Measurements from ENCODE around the gene EPB41L4A.
"Not testable (repeated sequence)": the region's sequence is repeated elsewhere in the genome, so short reads cannot be mapped to it uniquely, and the experiment has no call there.

The EPB41L4A gene

DNA sequence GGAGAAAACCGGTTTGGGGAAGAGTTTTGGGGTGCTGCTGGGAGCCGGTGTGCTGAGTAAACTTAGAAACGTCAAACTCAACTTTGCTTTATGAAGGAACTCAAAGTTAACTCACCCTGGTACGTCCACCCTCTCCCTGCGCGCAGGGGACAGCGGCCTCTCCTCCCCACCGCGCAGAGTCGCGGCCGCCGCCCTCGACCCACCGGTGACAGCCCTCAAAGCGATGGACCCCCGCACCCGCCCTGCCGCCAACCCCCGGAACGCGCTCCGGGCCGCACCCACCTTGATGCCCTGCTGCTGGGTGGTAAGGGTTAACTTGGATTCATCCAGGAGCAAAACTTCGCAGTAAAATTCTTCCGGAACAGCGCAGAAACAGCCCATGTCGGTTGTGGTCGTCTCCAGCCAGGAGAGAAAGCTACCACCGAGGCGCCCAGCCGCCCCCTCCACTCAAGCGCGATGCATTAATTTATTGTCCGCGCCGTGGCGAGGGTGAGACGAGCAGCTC is 366 bp downstream of the EPB41L4A start:
- in situ Hi-C loops (cut with HindIII; ENCODE audit: low pct_unique_long_range_greater_than_20kb, low sequenced_read_pairs), result no loop called here
- no peak for TF ChIP-seq JUND (IDR thresholded peaks at IDR 0.05; ENCODE audit: low read depth)

GRCh38 chr5:112417931-112418658 is 982 bp downstream of the EPB41L4A start:
- in situ Hi-C loops (cut with HindIII; ENCODE audit: low pct_unique_long_range_greater_than_20kb, low sequenced_read_pairs), result no loop called here
- no peak for TF ChIP-seq JUND (IDR thresholded peaks at IDR 0.05; ENCODE audit: low read depth)
- peak in 1 of 2 experiments; percentile 55 for DNase-seq (ENCODE audit: low read depth in 1 of 2, low spot score in 1 of 2)

More for the DNA sequence above, 366 bp downstream of the EPB41L4A start:
- DNase-seq (ENCODE audit: low read depth in 1 of 2, low spot score in 1 of 2), result peak in 1 of 2 experiments; percentile 10

GRCh38 chr5:112415552-112415951 is 3.5 kb downstream of the EPB41L4A start:
- 0 out of 2 replicates have a peak, but pooled peaks have one; percentile 61 for TF ChIP-seq JUND (IDR thresholded peaks at IDR 0.05; ENCODE audit: low read depth)
- in situ Hi-C loops (cut with HindIII; ENCODE audit: low pct_unique_long_range_greater_than_20kb, low sequenced_read_pairs), result no loop called here
- DNase-seq (ENCODE audit: low read depth in 1 of 2, low spot score in 1 of 2), result peak in 1 of 2 experiments; percentile 64

DNA sequence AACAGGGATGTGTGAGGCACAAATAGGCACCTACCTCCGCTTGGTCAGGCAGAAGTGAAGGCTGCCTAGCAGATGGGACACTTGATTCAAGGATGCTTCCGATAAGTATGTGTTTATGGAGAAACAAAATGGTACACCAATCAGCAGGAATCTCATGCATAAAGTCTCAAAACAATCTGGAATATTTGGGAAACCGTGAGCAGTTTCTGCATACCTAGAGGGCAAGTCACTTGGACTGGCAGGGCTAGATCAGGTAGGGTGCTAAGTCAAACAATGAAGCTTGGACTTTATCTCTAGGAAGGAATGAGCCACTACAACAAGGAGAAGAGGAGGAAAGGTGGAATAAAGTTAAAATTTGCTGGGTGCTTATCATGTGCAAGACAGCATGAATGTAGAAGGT is 5.5 kb downstream of the EPB41L4A start:
- in situ Hi-C loops (cut with HindIII; ENCODE audit: low pct_unique_long_range_greater_than_20kb, low sequenced_read_pairs), result no loop called here
- no peak for DNase-seq (ENCODE audit: low read depth in 1 of 2, low spot score in 1 of 2)
- TF ChIP-seq JUND (IDR thresholded peaks at IDR 0.05; ENCODE audit: low read depth), result no peak

- no peak for TF ChIP-seq JUND (IDR thresholded peaks at IDR 0.05; ENCODE audit: low read depth)
- in situ Hi-C loops (cut with HindIII; ENCODE audit: low pct_unique_long_range_greater_than_20kb, low sequenced_read_pairs), result no loop called here
- no peak for DNase-seq (ENCODE audit: low read depth in 1 of 2, low spot score in 1 of 2)
Measured at GRCh38 chr5:112412346-112412745, 6.7 kb downstream of the EPB41L4A start.

DNA sequence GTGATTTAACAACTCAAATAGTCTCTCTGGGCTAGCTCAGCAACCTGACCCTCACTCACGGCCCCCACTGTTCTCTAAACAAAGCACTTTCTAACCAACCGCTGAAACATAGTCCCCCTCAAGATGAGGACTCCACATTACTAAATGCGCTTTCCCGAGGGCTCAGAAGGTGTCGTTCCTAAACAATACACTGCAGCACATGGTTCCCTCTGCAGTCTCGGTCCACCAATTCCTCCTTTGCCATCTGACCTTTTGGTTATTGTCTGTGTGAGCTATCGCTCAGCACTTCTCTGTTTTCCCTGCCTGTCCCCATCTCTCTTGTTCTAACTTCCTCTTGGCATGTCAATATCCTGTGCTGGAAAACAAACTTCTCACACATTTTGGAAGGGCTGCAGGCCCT is 7.2 kb downstream of the EPB41L4A start:
- DNase-seq (ENCODE audit: low read depth in 1 of 2, low spot score in 1 of 2), result no peak
- TF ChIP-seq JUND (IDR thresholded peaks at IDR 0.05; ENCODE audit: low read depth), result no peak
- in situ Hi-C loops (cut with HindIII; ENCODE audit: low pct_unique_long_range_greater_than_20kb, low sequenced_read_pairs), result no loop called here

- in situ Hi-C loops (cut with HindIII; ENCODE audit: low pct_unique_long_range_greater_than_20kb, low sequenced_read_pairs), result no loop called here
- no peak for TF ChIP-seq JUND (IDR thresholded peaks at IDR 0.05; ENCODE audit: low read depth)
- peak in 1 of 2 experiments; percentile 60 for DNase-seq (ENCODE audit: low read depth in 1 of 2, low spot score in 1 of 2)
Measured at GRCh38 chr5:112407666-112408065, 11.4 kb downstream of the EPB41L4A start.

DNA sequence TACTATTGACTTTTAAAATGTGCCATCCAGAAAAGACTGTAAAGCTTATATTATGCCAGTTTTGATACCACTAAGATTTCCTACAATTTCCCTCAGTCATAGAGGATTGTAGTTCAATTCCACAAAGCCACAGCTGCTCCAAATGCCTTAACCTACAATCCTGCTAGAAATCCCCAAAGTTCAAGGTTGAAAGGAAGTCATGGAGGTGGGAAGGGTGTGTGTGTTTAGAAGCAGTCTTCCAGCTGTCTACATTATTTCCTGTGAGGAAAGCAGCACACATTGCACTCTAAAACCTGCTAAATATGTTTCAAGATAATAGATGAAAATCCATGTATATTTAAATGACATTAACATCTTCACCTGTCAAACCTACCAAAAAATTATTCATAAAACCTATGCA is 11.8 kb downstream of the EPB41L4A start:
- in situ Hi-C loops (cut with HindIII; ENCODE audit: low pct_unique_long_range_greater_than_20kb, low sequenced_read_pairs), result no loop called here

GRCh38 chr5:112403069-112403468 is 16.0 kb downstream of the EPB41L4A start:
- in situ Hi-C loops (cut with HindIII; ENCODE audit: low pct_unique_long_range_greater_than_20kb, low sequenced_read_pairs), result no loop called here

More for the DNA sequence above, 11.8 kb downstream of the EPB41L4A start:
- DNase-seq (ENCODE audit: low read depth in 1 of 2, low spot score in 1 of 2), result no peak
- no peak for TF ChIP-seq JUND (IDR thresholded peaks at IDR 0.05; ENCODE audit: low read depth)

GRCh38 chr5:112401924-112402323 is 17.2 kb downstream of the EPB41L4A start:
- no peak for TF ChIP-seq JUND (IDR thresholded peaks at IDR 0.05; ENCODE audit: low read depth)
- DNase-seq (ENCODE audit: low read depth in 1 of 2, low spot score in 1 of 2), result no peak
- in situ Hi-C loops (cut with HindIII; ENCODE audit: low pct_unique_long_range_greater_than_20kb, low sequenced_read_pairs), result no loop called here

More at GRCh38 chr5:112403069-112403468, 16.0 kb downstream of the EPB41L4A start:
- no peak for TF ChIP-seq JUND (IDR thresholded peaks at IDR 0.05; ENCODE audit: low read depth)
- DNase-seq (ENCODE audit: low read depth in 1 of 2, low spot score in 1 of 2), result no peak

GRCh38 chr5:112397690-112398089 is 21.4 kb downstream of the EPB41L4A start:
- TF ChIP-seq JUND (IDR thresholded peaks at IDR 0.05; ENCODE audit: low read depth), result no peak
- no peak for DNase-seq (ENCODE audit: low read depth in 1 of 2, low spot score in 1 of 2)
- in situ Hi-C loops (cut with HindIII; ENCODE audit: low pct_unique_long_range_greater_than_20kb, low sequenced_read_pairs), result no loop called here

GRCh38 chr5:112396430-112396829 is 22.6 kb downstream of the EPB41L4A start:
- DNase-seq (ENCODE audit: low read depth in 1 of 2, low spot score in 1 of 2), result no peak
- TF ChIP-seq JUND (IDR thresholded peaks at IDR 0.05; ENCODE audit: low read depth), result no peak
- in situ Hi-C loops (cut with HindIII; ENCODE audit: low pct_unique_long_range_greater_than_20kb, low sequenced_read_pairs), result no loop called here

DNA sequence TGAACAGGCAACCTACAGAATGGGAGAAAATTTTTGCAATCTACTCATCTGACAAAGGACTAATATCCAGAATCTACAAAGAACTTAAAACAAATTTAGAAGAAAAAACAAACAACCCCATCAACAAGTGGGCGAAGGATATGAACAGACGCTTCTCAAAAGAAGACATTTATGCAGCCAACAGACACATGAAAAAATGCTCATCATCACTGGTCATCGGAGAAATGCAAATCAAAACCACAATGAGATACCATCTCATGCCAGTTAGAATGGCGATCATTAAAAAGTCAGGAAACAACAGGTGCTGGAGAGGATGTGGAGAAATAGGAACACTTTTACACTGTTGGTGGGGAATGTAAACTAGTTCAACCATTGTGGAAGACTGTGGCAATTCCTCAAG is 23.8 kb downstream of the EPB41L4A start:
- in situ Hi-C loops (cut with HindIII; ENCODE audit: low pct_unique_long_range_greater_than_20kb, low sequenced_read_pairs); DNase-seq (ENCODE audit: low read depth in 1 of 2, low spot score in 1 of 2): not testable (repeated sequence)
